WTC11 (cell line): Measurements from ENCODE around the gene CLIP1. TPM values are rescaled to one million over a fixed set of nuclear protein-coding genes. Genes with fewer than 3 reads are reported as not detected.

Source experiments
- ATAC-seq: fragments of 200-7000 bp; cut with Tn5 transposase; 2 replicates; pipeline ENCODE4 v1.10.0; 2021; ENCODE audit warnings: mild to moderate bottlenecking, moderate library complexity
- CTCF ChIA-PET: fragments of 300-600 bp; sonication (Branson Sonifier 250); formaldehyde crosslinking; loops from one replicate; lab custom pipeline; 2021; ENCODE audit warnings: antibody characterized with exemption; lab: Charles Lee
- POLR2A ChIA-PET: fragments of 350-600 bp; sonication (Branson Sonifier 250); formaldehyde crosslinking; loops from one replicate; lab custom pipeline; 2021; ENCODE audit warnings: antibody characterized with exemption; lab: Charles Lee
- DNase-seq: peaks from one replicate; pipeline ENCODE4 v3.0.0; 2021; ENCODE audit warnings: low spot score
- H3K27ac Mint-ChIP-seq: 2 replicates; pipeline ENCODE4 v1.8.0; 2021; ENCODE audit warnings: mixed read lengths
- H3K27me3 Mint-ChIP-seq: 2 replicates; pipeline ENCODE4 v1.8.0; 2021; ENCODE audit warnings: low read depth, mild to moderate bottlenecking, moderate library complexity, mixed read lengths
- H3K36me3 Mint-ChIP-seq: 2 replicates; pipeline ENCODE4 v1.8.0; 2021; ENCODE audit warnings: mixed read lengths
- H3K4me1 Mint-ChIP-seq: 2 replicates; pipeline ENCODE4 v1.8.0; 2022; ENCODE audit warnings: mixed read lengths
- H3K4me3 Mint-ChIP-seq: 2 replicates; pipeline ENCODE4 v1.8.0; 2021; ENCODE audit warnings: mild to moderate bottlenecking, moderate library complexity, mixed read lengths
- H3K9me3 Mint-ChIP-seq: 2 replicates; pipeline ENCODE4 v1.8.0; 2021; ENCODE audit warnings: mixed read lengths
- AR ChIP-seq: fragments of 250-450 bp; sonication (Bioruptor Pico); IDR thresholded peaks from 2 replicates; pipeline ENCODE4 v1.9.0; 2021; ENCODE audit warnings: mild to moderate bottlenecking
- ATF3 ChIP-seq: sonication (generic); formaldehyde crosslinking; conservative IDR thresholded peaks from 2 replicates; pipeline ENCODE4 v1.8.1; 2022; ENCODE audit warnings: mild to moderate bottlenecking, missing genetic modification reagents
- CDX4 ChIP-seq: fragments of 250-450 bp; sonication (Bioruptor Pico); IDR thresholded peaks from 2 replicates; pipeline ENCODE4 v1.9.0; 2021; ENCODE audit warnings: moderate library complexity, mild to moderate bottlenecking, inconsistent platforms, borderline replicate concordance
- CREM ChIP-seq: sonication (generic); formaldehyde crosslinking; IDR thresholded peaks from 2 replicates; pipeline ENCODE4 v1.8.1; 2022; ENCODE audit warnings: mild to moderate bottlenecking, missing genetic modification reagents, moderate library complexity
- E2F1 ChIP-seq: sonication (generic); formaldehyde crosslinking; IDR thresholded peaks from 2 replicates; pipeline ENCODE4 v1.8.0; 2022; ENCODE audit warnings: mild to moderate bottlenecking, missing genetic modification reagents
- E2F5 ChIP-seq: sonication (generic); formaldehyde crosslinking; IDR thresholded peaks from 2 replicates; pipeline ENCODE4 v1.8.1; 2022; ENCODE audit warnings: mild to moderate bottlenecking, moderate library complexity, missing genetic modification reagents
- ELF4 ChIP-seq: sonication (generic); formaldehyde crosslinking; IDR thresholded peaks from 2 replicates; pipeline ENCODE4 v1.8.1; 2022; ENCODE audit warnings: low read depth, mild to moderate bottlenecking, moderate library complexity, missing genetic modification reagents
- EMX1 ChIP-seq: fragments of 250-450 bp; sonication (Bioruptor Pico); IDR thresholded peaks from 2 replicates; pipeline ENCODE4 v1.8.0; 2021; ENCODE audit warnings: mild to moderate bottlenecking
- ETV6 ChIP-seq: sonication (generic); formaldehyde crosslinking; IDR thresholded peaks from 2 replicates; pipeline ENCODE4 v1.8.1; 2022; ENCODE audit warnings: mild to moderate bottlenecking, missing genetic modification reagents
- FOXP1 ChIP-seq: sonication (generic); formaldehyde crosslinking; IDR thresholded peaks from 2 replicates; pipeline ENCODE4 v1.8.0; 2022; ENCODE audit warnings: missing genetic modification reagents, mild to moderate bottlenecking, moderate library complexity, borderline replicate concordance
- GABPB1 ChIP-seq: sonication (generic); formaldehyde crosslinking; IDR thresholded peaks from 2 replicates; pipeline ENCODE4 v1.8.1; 2023; ENCODE audit warnings: mild to moderate bottlenecking, missing genetic modification reagents
- HMGA2 ChIP-seq: fragments of 250-450 bp; sonication (Bioruptor Pico); IDR thresholded peaks from 2 replicates; pipeline ENCODE4 v1.4.0; 2021; ENCODE audit warnings: mild to moderate bottlenecking, moderate library complexity
- IRF2 ChIP-seq: sonication (generic); formaldehyde crosslinking; IDR thresholded peaks from 2 replicates; pipeline ENCODE4 v1.8.0; 2022; ENCODE audit warnings: low read depth, missing genetic modification reagents, borderline replicate concordance
- KAT7 ChIP-seq: sonication (generic); formaldehyde crosslinking; IDR thresholded peaks from 2 replicates; pipeline ENCODE4 v1.8.1; 2023; ENCODE audit warnings: missing genetic modification reagents, mild to moderate bottlenecking, borderline replicate concordance
- MLX ChIP-seq: sonication (generic); formaldehyde crosslinking; IDR thresholded peaks from 2 replicates; pipeline ENCODE4 v1.8.1; 2023; ENCODE audit warnings: mild to moderate bottlenecking, missing genetic modification reagents, moderate library complexity
- NFATC4 ChIP-seq: fragments of 250-450 bp; sonication (Bioruptor Pico); IDR thresholded peaks from 2 replicates; pipeline ENCODE4 v1.9.0; 2021; ENCODE audit warnings: mild to moderate bottlenecking
- NR2C2 ChIP-seq: sonication (generic); formaldehyde crosslinking; IDR thresholded peaks from 2 replicates; pipeline ENCODE4 v1.8.0; 2022; ENCODE audit warnings: mild to moderate bottlenecking, missing genetic modification reagents
- NR3C1 ChIP-seq: sonication (generic); formaldehyde crosslinking; conservative IDR thresholded peaks from 2 replicates; pipeline ENCODE4 v1.8.1; 2023; ENCODE audit warnings: low read depth, mild to moderate bottlenecking, missing genetic modification reagents
- OVOL2 ChIP-seq: fragments of 250-450 bp; sonication (Bioruptor Pico); IDR thresholded peaks from 2 replicates; pipeline ENCODE4 v1.9.0; 2021; ENCODE audit warnings: mild to moderate bottlenecking, borderline replicate concordance
- SP1 ChIP-seq: sonication (generic); formaldehyde crosslinking; conservative IDR thresholded peaks from 2 replicates; pipeline ENCODE4 v1.8.1; 2022; ENCODE audit warnings: missing genetic modification reagents
- TCF7 ChIP-seq: sonication (generic); formaldehyde crosslinking; IDR thresholded peaks from 2 replicates; pipeline ENCODE4 v1.8.0; 2022; ENCODE audit warnings: mild to moderate bottlenecking, low read depth, missing genetic modification reagents, moderate library complexity
- ZNF121 ChIP-seq: sonication (generic); formaldehyde crosslinking; IDR thresholded peaks from 2 replicates; pipeline ENCODE4 v1.8.0; 2023; ENCODE audit warnings: missing genetic modification reagents
- ZNF138 ChIP-seq: sonication (generic); formaldehyde crosslinking; conservative IDR thresholded peaks from 2 replicates; pipeline ENCODE4 v1.8.1; 2022; ENCODE audit warnings: mild to moderate bottlenecking, moderate library complexity, missing genetic modification reagents
- ZNF219 ChIP-seq: sonication (generic); formaldehyde crosslinking; IDR thresholded peaks from 2 replicates; pipeline ENCODE4 v1.8.0; 2023; ENCODE audit warnings: missing genetic modification reagents, mild to moderate bottlenecking, borderline replicate concordance
- ZNF416 ChIP-seq: fragments of 250-450 bp; sonication (Bioruptor Pico); IDR thresholded peaks from 2 replicates; pipeline ENCODE4 v1.9.0; 2021; ENCODE audit warnings: mild to moderate bottlenecking, inconsistent platforms
- ZNF423 ChIP-seq: fragments of 250-450 bp; sonication (Bioruptor Pico); IDR thresholded peaks from 2 replicates; pipeline ENCODE4 v2.1.2; 2022; ENCODE audit warnings: mild to moderate bottlenecking, moderate library complexity
- ZNF671 ChIP-seq: fragments of 250-450 bp; sonication (Bioruptor Pico); IDR thresholded peaks from 2 replicates; pipeline ENCODE4 v1.8.0; 2021; ENCODE audit warnings: mild to moderate bottlenecking
- total RNA-seq: library from RNA; stranded (reverse); gene quantifications from 3 replicates; pipeline ENCODE4 v1.2.3, GENCODE V29; 2021

CLIP1 gene
- total RNA-seq, 1 experiment from 2014 or later = 24.9 TPM

- no peak for TF ChIP-seq ZNF219
- no peak for TF ChIP-seq ATF3 (CRISPR knock-in tag)
- no peak for TF ChIP-seq ZNF671 (CRISPR knock-in tag)
- no peak for TF ChIP-seq OVOL2 (CRISPR knock-in tag)
- TF ChIP-seq AR (CRISPR knock-in tag) = no peak
- TF ChIP-seq ZNF121 (CRISPR knock-in tag) = no peak
- no peak for TF ChIP-seq NR2C2 (CRISPR knock-in tag)
- TF ChIP-seq, all 79 proteins: peak for 0
- H3K4me1 Mint-ChIP-seq = no peaks in the 10 kb centered on the region
- peaks cover 21% of the 10 kb centered on the region for H3K36me3 Mint-ChIP-seq
- ChIA-PET POLR2A (no interaction called here), CTCF (interaction anchor here (0.6 to 0.7 kb wide), 2 partner anchors 204 to 428 kb away, joined by 3 read pairs; no protein-coding TSS in a partner anchor)
- no peak overlapping the region for H3K27ac Mint-ChIP-seq
- ATAC-seq = no peak
- H3K4me3 Mint-ChIP-seq = no peak overlapping the region
- no peaks in the 10 kb centered on the region for H3K27me3 Mint-ChIP-seq
- no peak for DNase-seq
- no peaks in the 10 kb centered on the region for H3K9me3 Mint-ChIP-seq
Measured at GRCh38 chr12:122235741-122236140, 186.7 kb downstream of the CLIP1 start.

GRCh38 chr12:122232691-122233090, 189.8 kb downstream of the CLIP1 start:
- CTCF ChIA-PET = interaction anchor here (0.6 kb wide), 1 partner anchor 268 kb away, joined by 3 read pairs; the partner anchor contains the start of gene ZCCHC8
- H3K9me3 Mint-ChIP-seq = no peaks in the 10 kb centered on the region
- TF ChIP-seq NR2C2 (CRISPR knock-in tag) (no peak), E2F5 (no peak), SP1 (no peak), MLX (CRISPR knock-in tag) (no peak), CDX4 (CRISPR knock-in tag) (no peak), ETV6 (CRISPR knock-in tag) (no peak), NR3C1 (CRISPR knock-in tag) (no peak), E2F1 (CRISPR knock-in tag) (no peak), KAT7 (CRISPR knock-in tag) (no peak), TCF7 (CRISPR knock-in tag) (no peak)
- TF ChIP-seq, all 79 proteins: peak for 0
- Mint-ChIP-seq H3K27ac (no peak overlapping the region), H3K27me3 (no peaks in the 10 kb centered on the region), H3K4me3 (no peak overlapping the region), H3K4me1 (no peaks in the 10 kb centered on the region), H3K36me3 (peaks cover 8% of the 10 kb centered on the region)
- no peak for ATAC-seq
- POLR2A ChIA-PET = no interaction called here
- DNase-seq = no peak

GRCh38 chr12:122230798-122231197, 191.7 kb downstream of the CLIP1 start:
- peaks cover 7% of the 10 kb centered on the region for H3K36me3 Mint-ChIP-seq
- no peak overlapping the region for H3K27ac Mint-ChIP-seq
- no peaks in the 10 kb centered on the region for H3K9me3 Mint-ChIP-seq
- ATAC-seq (no peak), DNase-seq (no peak)
- H3K4me1 Mint-ChIP-seq = peaks cover 6% of the 10 kb centered on the region
- ChIA-PET CTCF (no interaction called here), POLR2A (no interaction called here)
- H3K4me3 Mint-ChIP-seq = no peak overlapping the region
- no peaks in the 10 kb centered on the region; the same call in 1 of the 2 replicates for H3K27me3 Mint-ChIP-seq
- TF ChIP-seq ETV6 (CRISPR knock-in tag) = no peak
- no peak for TF ChIP-seq EMX1
- no peak for TF ChIP-seq NR3C1 (CRISPR knock-in tag)
- TF ChIP-seq ZNF423 (CRISPR knock-in tag) = no peak
- no peak for TF ChIP-seq ZNF416
- no peak for TF ChIP-seq GABPB1 (CRISPR knock-in tag)
- TF ChIP-seq ZNF138 (CRISPR knock-in tag) = no peak
- no peak for TF ChIP-seq FOXP1 (CRISPR knock-in tag)
- no peak for TF ChIP-seq NFATC4 (CRISPR knock-in tag)
- no peak for TF ChIP-seq HMGA2 (CRISPR knock-in tag)
- TF ChIP-seq ELF4 (CRISPR knock-in tag) = no peak
- no peak for TF ChIP-seq IRF2 (CRISPR knock-in tag)
- TF ChIP-seq CREM (CRISPR knock-in tag) = no peak
